DMS153 (cell line): ENCODE results near the gene ST6GALNAC5.
"Not testable (repeated sequence)": the region's sequence is repeated elsewhere in the genome, so short reads cannot be mapped to it uniquely, and the experiment has no call there.

ENCODE experiments used
- DNase-seq: peaks from one replicate; lab custom pipeline; 2025; lab: John Stamatoyannopoulos, UW

Gene ST6GALNAC5

DNA sequence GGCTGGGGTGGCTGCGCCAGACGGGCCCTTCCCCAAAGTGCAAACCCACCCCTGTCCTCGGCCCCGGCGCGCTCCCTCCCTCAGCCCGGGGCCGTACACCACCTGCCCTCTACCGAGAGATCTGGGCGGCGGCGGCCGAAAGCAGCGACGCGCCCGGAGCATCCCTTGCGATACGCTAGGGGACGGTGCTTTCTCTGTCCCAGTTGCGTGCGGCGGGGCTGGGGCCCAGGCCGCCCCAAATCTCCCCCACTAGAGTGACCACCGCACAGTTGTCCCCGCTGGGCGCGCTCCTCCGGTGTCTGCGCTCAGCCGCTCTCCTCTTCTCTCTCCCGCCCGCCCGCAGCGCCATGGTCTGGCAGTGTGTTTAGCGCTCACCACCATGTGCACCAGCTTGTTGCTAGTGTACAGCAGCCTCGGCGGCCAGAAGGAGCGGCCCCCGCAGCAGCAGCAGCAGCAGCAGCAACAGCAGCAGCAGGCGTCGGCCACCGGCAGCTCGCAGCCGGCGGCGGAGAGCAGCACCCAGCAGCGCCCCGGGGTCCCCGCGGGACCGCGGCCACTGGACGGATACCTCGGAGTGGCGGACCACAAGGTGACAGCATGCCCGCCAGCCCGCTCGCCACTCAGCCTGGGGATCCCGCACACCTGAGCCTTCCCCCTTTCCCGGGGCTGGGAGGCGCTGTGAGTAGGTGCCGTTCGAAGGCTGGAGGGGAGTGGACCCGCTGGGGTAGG is 1.0 kb downstream of the ST6GALNAC5 start:
- DNase-seq = no peak

DNA sequence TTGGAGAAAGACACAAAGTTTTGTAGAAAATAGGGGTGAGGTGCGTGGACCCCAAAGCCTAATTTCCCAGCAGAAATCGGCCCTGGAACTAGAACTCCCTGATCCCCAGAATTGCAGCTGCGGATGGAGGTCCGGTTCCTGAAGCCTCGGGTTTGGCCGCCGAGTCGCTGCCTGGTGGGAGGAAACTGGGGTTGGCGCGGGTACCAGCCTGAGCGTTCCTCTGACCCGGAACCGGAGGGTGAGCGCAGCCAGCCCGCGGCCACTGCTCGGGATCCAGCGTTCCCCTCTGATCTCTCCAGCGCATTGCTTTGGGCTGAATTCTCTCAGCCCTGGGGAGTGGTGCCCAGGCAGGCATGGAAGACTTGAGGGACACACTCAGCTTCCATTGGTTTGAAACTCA is 1.6 kb downstream of the ST6GALNAC5 start:
- no peak for DNase-seq

DNA sequence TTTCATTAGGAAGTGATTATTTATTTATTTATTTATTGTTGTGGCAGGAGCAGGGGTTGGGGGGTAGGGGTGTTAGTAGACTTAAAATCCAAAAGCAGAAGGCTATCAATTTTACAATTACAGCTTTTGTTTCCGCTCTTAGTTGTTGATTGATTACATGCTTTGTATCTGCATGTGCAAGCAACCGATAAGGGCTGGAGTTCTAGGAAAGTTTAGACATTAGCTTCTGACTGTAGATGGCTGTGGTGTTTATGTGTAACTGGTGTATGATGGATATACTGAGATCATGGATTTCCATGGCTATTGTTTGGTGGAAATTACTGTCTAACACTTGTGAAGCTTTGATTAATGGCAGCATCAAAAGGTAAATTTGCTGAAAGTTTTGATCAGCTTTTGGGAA is 2.8 kb downstream of the ST6GALNAC5 start:
- no peak for DNase-seq

DNA sequence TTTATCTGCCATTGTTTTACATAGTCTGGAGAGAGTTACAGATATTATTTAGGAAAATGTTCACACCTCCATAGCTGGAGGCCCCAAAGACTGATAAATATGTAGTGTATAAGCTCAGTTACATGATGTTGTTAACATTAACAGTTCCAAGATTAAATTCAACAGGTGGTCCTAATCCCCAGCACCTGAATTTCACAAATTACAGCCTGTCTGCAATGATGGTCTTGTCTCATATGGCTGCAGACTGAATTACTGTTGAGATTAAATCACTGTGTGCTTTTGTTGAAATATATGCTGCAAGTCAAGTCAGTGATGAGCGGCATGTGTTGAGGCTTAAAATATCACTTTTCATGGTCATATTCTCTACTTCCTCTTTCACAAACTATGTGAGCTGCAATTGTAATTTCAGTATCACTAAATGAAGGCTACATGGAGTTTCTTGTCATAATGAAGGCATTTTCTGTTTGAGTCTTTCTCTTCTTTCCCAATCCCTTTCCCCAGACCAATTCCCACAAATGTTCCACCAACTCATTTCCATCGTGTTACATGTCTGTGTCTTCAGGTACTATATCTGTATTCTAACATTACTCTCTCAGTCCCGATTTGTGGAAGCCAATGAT is 4.2 kb downstream of the ST6GALNAC5 start:
- no peak for DNase-seq

DNA sequence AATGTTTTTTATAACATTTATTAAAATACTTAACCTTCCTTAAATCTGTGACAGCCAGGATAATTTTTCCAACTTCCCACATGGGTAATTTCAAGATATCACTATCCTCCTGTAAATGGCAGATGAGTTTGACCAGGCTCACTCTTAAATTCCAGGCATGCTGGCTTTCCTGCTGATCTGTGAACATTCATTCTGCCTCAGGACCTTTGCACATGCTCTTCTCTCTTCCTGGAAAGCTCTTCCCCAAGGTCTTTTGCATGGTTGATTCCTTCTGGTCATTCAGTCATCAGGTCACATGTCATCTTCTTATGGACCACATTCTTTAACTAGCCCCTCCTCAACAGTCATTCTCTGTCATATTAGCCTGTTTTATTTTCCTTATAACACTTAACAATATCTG is 5.7 kb downstream of the ST6GALNAC5 start:
- no peak for DNase-seq

DNA sequence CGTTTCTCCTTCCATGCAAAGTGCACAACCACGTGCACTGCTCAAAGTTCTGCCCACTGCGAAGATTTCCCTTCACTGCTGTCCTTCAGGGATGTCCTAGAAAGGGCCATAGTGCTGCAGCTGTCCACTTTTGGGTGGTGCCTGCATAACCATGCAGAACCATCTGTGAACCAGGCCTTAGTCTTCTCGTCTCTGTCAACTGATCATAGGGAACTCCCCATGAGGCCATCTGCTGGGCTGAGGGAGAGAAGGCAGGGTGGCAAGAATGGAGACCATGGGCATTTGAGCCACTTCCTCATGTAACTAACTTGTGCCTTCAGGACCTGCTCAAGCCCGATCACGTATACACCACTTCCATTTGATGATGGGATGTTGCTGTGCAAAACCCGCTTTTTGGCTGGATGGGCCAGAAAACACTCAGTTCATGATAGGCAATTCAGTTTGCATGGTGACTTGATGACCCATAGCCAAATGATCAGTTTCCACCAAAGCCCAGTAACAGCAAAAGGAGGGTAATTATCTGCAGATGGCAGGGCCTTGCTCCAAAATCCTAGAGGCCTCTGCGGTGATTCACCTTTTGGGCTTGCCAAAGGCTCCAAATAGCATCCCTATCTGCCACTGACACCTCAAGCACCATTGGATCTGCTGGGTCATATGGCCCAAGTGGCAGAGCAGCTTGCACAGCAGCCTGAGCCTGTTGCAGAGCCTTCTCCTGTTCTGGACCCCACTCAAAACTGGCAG is 9.5 kb downstream of the ST6GALNAC5 start:
- no peak for DNase-seq

DNA sequence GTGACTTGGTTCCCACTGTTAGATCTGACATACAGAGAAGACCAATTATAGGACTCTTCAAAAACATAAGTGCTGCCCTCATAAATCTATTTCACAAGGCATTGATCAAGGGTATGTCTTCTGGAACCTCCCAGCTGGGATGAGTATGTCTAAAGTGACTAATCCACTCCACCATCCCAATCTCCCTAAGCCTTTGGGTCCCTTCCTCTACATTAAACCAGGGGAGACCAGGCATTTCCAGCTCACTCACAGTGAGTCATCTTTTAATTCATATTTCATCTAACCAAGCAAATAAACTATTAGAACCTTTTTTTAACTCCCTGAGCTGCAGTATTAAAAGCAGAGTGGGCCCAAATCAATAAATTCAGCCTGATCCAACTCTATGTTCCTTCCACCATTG is 11.7 kb downstream of the ST6GALNAC5 start:
- not testable (repeated sequence) for DNase-seq

DNA sequence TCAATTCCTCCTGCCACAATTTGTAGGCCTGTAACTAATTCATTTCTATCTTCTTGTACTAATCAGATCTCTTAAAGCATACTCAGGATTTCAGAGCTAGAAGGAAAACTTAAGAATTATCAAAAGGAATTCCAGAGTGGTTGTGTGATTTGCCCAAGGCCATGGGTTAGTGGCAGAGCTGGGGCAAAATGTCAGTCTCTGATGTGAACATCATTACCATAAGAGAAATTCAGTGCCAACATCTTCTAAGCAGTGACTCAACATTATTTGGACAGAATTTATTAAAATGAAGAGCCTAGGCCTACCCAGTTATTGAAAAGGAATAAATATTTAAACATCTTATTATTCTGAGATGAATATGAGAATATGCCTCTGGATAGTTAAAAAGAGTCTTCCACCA is 14.5 kb downstream of the ST6GALNAC5 start:
- no peak for DNase-seq

DNA sequence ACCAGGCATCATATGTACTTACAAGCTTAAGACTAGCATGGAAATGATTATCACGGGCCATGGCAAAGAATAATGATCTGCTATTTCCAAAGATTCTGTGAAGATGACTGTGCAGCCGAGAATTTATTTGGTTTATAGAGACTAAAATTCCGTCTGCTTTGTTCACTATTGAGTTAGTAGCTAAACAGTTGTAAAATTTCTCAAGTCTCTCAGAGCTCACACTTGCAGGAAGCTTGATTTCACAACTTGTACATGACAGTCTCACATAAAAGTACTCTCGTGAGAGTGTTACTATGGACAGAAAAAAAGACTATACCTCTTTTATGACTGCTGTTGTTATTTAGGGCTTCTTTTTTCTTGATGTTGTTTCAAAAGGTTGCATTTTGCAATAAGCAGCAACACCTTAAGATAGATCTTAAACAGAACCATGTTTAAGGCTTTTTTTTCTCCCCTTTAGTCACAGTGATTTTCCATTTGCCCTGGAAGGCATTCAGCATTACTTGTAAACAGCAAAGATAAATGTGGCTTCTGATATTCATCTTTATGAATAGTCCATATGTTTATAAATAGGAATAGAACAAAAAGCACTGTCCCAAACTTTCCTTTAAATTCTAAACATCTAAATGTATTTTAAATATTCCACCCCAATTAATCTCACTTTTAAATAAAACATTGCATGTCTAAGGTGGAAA is 24.8 kb downstream of the ST6GALNAC5 start:
- no peak for DNase-seq

DNA sequence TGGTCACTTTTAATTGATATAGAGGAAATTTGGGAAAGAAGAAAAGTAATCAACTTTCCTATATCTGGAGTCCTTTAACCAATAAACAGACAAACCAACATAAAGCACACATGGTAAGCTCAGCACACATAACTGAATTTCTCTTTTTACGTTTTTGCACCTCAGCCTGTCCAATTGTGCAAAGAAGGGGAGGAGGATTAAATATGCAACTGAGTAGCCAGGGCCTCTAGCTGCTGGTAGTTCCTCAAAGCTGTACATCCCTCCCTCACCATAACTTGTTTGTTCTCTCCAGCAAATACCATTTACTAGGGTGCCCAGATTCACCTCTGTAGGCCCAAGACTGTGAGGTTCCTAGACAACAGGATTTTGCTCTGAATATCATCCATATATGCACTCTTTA is 25.4 kb downstream of the ST6GALNAC5 start:
- DNase-seq = no peak

DNA sequence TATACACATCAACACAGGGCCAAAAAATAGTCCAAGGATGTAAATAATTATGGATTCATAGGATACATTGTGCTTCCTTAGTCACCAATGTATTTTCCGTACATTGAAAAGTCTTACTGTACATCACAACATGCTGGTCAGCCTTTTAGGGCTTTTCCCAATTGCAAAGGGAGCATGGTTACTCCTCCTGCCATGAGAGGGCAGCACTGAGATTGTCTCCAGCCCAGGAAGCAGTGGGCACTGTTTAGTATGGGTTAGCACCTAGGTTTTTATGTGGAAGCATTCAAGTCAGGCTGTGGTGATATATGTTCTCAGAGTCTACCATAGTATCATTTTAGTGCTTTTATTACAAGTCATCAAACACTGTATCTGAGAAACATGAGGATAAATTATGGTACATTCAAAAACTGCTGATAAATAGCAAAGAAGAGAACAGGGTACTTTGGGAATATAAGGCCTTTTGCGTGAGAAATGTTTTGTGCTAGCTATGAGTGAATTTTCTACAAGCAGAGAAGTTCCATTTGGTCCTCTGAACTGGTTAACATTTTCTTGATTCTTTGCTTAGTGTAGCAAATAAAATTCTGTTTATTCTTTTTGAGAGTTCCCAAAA is 34.0 kb downstream of the ST6GALNAC5 start:
- no peak for DNase-seq

DNA sequence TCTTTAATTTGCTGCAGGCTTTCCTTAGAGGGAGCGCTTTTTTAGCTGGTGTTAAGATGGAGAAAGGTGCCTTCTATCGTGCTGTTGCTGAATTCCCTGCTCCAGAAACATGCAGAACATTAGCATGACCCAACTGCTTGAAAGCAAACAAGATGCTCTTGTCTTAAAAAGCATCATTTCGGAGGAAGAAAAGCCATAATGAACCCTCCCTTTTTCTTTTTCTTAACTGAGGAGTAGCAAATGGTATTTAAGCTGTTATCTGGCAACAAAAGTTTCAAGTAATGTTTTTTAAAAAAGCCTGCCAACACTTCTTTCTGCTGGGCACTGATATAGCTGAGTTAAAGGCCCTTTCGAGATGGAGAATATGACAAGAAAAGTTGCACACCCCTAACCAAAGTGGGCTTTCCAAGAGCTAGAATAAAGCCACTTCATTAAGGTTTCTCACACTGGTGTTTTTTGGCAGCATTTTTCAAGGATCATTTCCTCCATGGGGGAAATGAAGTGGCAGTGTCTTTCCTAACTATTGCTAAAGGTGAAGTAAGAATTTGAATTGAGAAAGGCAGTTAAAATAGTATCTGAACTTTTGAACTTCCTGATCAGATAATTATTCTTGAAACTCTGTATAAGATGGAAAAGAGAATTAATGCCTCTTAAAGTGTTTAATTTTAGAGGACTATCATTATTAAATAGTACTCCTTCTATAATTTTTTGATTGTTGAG is 38.8 kb downstream of the ST6GALNAC5 start:
- no peak for DNase-seq

DNA sequence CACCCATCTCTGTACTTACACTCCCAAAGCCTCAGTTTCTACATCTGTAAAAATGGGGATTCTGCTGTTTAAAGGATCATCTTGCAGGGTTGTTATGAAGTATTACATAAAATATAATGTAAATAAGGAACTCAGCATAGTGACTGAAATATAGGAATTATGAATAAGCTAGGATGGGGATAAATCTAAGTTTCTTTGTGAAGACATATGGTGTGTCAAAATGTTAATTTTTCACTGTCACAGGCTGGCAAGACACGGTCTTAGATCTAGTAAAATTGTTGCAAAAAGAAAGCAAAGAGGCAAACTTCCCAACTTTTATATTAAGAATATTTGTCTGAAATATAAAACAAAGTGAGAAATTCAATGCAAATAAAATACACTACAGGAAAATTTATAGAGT is 42.0 kb downstream of the ST6GALNAC5 start:
- DNase-seq = no peak

DNA sequence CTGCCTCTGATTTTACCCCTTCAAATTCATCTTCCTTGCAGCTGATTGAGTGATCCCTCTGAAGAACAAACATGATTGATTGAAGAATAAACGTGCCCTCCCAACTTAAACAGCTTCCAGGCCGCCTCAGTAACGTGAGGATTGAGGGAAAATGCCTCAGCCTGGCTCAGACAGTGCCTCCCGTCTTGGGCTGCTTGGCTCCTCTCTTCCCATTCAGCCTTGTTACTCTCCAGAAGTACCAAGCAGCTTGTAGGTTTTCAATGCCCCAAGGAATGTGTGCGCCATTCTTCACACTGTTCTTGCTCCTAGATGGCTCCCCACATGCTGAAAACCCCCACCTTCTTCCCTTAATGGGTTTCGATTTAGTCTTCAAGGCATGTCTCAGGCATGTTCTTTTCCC is 51.8 kb downstream of the ST6GALNAC5 start:
- no peak for DNase-seq

DNA sequence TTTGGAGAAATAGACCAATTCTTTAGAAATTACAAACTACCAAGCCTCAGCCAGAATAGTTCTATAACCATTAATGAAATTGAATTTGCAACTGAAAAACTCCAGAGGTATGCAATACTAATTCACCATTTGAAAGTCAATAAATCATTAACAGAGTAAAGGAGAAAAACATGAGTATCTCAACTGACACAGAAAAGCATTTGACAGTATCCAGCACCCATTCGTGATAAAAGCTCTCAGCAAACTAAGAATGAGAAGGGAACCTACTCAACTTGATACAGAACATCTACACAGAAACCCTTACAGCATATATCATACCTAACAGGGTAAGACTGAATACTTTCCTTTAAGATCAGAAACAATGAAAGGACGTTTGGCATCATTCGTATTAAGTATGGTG is 54.3 kb downstream of the ST6GALNAC5 start:
- DNase-seq = no peak

DNA sequence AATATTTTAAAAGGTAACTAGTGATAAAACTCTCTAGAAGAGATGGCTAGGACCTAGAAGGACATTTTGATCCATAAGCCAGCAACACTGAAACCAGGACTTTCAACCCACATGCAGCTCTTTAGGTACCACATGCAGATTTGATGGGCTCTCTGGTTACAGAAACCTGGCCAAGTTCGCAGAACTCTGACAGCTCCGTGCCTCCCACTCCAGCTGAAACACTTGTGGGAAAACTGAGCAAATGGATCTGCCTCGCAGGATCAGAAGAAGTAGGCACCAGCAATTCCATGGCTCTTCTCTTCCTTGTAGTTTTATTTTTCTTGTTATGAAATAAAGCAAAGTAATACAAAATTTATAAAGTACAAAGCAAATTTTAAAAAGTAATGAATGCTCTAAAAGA is 58.5 kb downstream of the ST6GALNAC5 start:
- no peak for DNase-seq

DNA sequence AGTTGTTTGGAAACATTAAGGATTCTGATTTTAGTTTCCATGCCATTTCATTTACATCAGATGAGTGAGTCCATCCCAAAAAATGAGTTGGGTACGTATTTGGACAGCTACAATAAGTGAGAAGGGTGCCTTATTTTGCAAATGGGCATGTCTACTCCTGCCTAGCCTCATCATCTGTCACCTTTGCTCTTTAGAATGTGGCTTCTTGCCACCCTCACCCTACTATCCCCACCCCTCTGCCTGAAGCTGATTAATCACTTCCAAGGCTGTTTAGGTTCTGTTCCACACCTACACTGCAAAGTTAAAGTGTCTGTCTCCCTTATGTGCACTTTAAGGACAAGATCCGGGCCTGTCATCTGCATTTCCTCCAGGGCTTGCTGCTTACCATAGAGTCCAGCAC is 61.2 kb downstream of the ST6GALNAC5 start:
- no peak for DNase-seq

DNA sequence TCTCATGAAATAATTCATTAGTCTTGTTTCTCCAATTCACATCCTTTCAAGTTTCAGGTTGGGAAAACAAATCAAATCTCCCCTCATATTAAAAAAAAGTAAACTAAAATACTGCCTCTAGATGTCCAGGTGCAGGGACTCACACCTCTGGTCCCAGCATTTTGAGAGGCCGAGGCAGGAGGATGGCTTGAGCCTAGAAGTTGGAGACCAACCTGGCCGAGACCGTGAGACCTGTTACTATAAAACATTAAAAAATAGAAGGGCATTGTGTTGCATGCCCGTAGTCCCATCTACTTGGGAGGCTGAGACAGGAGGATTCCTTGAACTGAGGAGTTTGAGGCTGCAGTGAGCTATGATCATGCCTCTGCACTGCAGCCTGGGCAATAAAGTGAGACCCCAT is 61.9 kb downstream of the ST6GALNAC5 start:
- no peak for DNase-seq

DNA sequence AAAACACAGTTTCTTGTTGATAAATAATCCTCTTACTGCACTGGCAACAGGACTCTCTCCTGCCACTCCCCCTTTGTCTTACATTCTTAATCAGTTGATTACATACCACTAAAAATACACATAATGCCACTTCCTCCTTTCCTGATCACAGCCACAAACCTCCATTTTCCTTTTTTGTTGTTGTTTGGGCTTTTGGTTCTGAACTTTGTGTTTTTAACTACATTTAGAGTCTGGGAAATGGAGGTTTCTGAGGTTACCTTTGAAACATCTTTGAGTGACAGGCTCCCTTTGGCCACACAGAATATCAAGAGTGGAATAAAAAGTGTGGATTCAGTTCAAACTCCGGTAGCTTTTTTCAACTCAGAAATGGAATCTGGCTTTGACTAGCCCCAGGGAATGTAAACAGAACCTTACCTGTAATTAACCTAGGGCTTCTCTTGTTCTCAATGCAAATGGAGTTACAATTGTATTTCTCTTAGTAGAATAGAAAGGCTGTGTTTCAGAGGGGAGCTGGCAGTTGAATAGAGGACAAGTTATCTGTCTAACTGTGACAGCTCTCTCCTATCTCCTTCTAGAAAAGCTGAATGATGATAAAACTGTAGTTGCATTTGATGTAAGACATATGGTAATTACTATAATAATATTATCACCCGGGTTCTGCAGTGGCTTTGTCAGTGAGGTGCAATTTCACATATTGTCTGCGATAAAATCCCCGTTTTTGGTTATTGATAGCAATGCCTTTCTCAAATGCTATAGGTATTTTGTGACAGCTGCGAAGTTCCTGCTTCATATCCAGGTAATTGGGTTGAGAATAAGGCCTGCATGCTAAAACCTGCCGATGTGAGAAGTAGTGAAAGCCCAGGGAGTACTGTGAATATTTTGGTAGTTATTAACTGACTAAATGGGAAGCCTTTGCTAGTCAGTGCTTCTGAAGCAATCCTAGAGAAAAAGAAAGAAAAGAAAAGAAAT is 66.9 kb downstream of the ST6GALNAC5 start:
- no peak for DNase-seq

DNA sequence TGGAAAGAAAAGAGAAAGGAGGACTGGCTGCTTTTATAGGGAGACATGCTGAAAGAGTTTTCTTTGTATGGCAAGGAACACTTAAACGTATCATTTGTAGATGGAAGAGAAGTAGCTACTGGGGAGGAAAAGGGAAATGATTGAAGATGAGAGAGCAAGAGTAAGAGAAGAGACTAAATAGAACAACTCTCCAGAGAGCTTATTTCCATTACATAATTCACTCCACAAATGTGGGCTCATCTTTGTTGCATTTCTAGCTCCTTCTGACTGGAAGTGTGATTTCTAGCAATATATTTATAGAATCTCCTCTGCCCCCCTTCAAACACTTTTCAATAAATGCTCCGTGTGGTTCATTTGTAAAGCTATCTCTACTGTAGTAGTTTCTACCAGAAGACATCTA is 71.0 kb downstream of the ST6GALNAC5 start:
- no peak for DNase-seq
